Upper lobe of left lung (tissue), 6 donors: ENCODE results near the gene ZNF319. TPM values are rescaled to one million over a fixed set of nuclear protein-coding genes. Genes with fewer than 3 reads are reported as not detected.

ENCODE experiments used
- ATAC-seq, 2 donors: fragments of 200-7000 bp; cut with Tn5 transposase; one replicate each; pipeline ENCODE4 v1.9.1; 2022; ENCODE audit warnings: mild to moderate bottlenecking in 2 of 2, moderate library complexity in 2 of 2; ENCODE audit not compliant: low FRiP score in 2 of 2
- DNase-seq, 2 donors: peaks; one replicate each; pipeline ENCODE4 v3.0.0-alpha.2; 2019 to 2020
- H3K27ac ChIP-seq, 4 donors: fragments of 200-600 bp; sonication (generic); one replicate each; pipeline ENCODE4 v1.5.1; 2016 to 2019
- H3K27me3 ChIP-seq, 4 donors: fragments of 200-600 bp; sonication (generic); one replicate each; pipeline ENCODE4 v1.5.1; 2017 to 2019
- H3K36me3 ChIP-seq, 4 donors: fragments of 200-600 bp; sonication (generic); one replicate each; pipeline ENCODE4 v1.5.1; 2016 to 2019
- H3K4me1 ChIP-seq, 4 donors: fragments of 200-600 bp; sonication (generic); one replicate each; pipeline ENCODE4 v1.5.1; 2018 to 2019
- H3K4me3 ChIP-seq, 4 donors: fragments of 200-600 bp; sonication (generic); one replicate each; pipeline ENCODE4 v1.5.1; 2017 to 2019; ENCODE audit warnings: mild to moderate bottlenecking in 2 of 4, moderate library complexity in 1 of 4
- H3K9me3 ChIP-seq, 4 donors: fragments of 200-600 bp; sonication (generic); one replicate each; pipeline ENCODE4 v1.5.1; 2018 to 2019
- CTCF ChIP-seq, 6 experiments: fragments of 450-650 bp in 4 of 6; fragments of 200-600 bp in 2 of 6; sonication (generic) in 2 of 6; IDR thresholded peaks; one replicate each; pipeline ENCODE4 v1.5.1; 2016 to 2019; ENCODE audit warnings: antibody characterized with exemption in 6 of 6
- EP300 ChIP-seq, 4 donors: sonication (generic); formaldehyde crosslinking; IDR thresholded peaks; one replicate each; pipeline ENCODE4 v1.5.1; 2017; ENCODE audit warnings: antibody characterized with exemption in 4 of 4, control low read depth in 2 of 4
- POLR2A ChIP-seq, 4 donors: fragments of 450-650 bp; IDR thresholded peaks; one replicate each; pipeline ENCODE4 v1.5.1; 2016 to 2017; ENCODE audit warnings: antibody characterized with exemption in 4 of 4, mild to moderate bottlenecking in 2 of 4
- POLR2AphosphoS5 ChIP-seq, 2 donors: sonication (generic); formaldehyde crosslinking; IDR thresholded peaks; one replicate each; pipeline ENCODE4 v1.5.1; 2017; ENCODE audit warnings: antibody characterized with exemption in 2 of 2
- WGBS, 2 donors: methylation state at CpG; one replicate each; pipeline ENCODE4 v1.1.5; 2017 to 2018; 5-methylcytosine and 5-hydroxymethylcytosine counted together
- total RNA-seq, 6 donors: library from RNA; depleted of rRNA in 4 of 6; stranded (reverse); fragments of >200 nt in 4 of 6; gene quantifications; one replicate each; pipeline versions ENCODE4 v1.1.0 to v1.2.1, GENCODE V29; 2016 to 2021
- donor health status: DM: no; HTN: no; CAD: no; lungs with moderate emphysema.
- donor health status: DM: no; HTN: yes; CAD: no; lungs with severe emphysema.

Gene ZNF319
- total RNA-seq, 6 donors from 2014 or later = 8.0 to 28.3 (median 13.3) TPM

- H3K27ac ChIP-seq = peak overlapping the region; percentile 61 to 85 (median 76)
- DNase-seq (peak in 1 of 2 donors; percentile 86), ATAC-seq (no peak)
- TF ChIP-seq POLR2A (IDR thresholded peaks at IDR 0.05) (no peak), EP300 (IDR thresholded peaks at IDR 0.05) (no peak), POLR2AphosphoS5 (IDR thresholded peaks at IDR 0.05) (no peak), CTCF (IDR thresholded peaks at IDR 0.05) (no peak)
- peaks cover 71 to 93% (median 82%) of the 10 kb centered on the region in 4 donors for H3K4me1 ChIP-seq
- peak overlapping the region; percentile 55 to 77 (median 72) for H3K4me3 ChIP-seq
- H3K27me3 ChIP-seq = peaks cover 0 to 3% (median 0%) of the 10 kb centered on the region in 4 donors
- no peaks in the 10 kb centered on the region for H3K36me3 ChIP-seq
- 0% methylated on average over 3 to 24 of the region's 38 CpGs for WGBS, 2 donors
- H3K9me3 ChIP-seq = no peaks in the 10 kb centered on the region
These were observed 26.3 kb upstream of the ZNF319 start for GRCh38 chr16:58026705-58027160.

GRCh38 chr16:58026139-58026704, 25.8 kb upstream of the ZNF319 start:
- Histone ChIP-seq H3K4me1 (peaks cover 68 to 89% (median 79%) of the 10 kb centered on the region in 4 donors), H3K27me3 (peaks cover 0 to 3% (median 0%) of the 10 kb centered on the region in 4 donors), H3K9me3 (no peaks in the 10 kb centered on the region), H3K4me3 (peak overlapping the region; percentile 55 to 77 (median 72)), H3K27ac (peak overlapping the region; percentile 61 to 85 (median 76)), H3K36me3 (no peaks in the 10 kb centered on the region)
- ATAC-seq (peak in 1 of 2 donors; percentile 59), DNase-seq (peak in 1 of 2 donors; percentile 91)
- TF ChIP-seq POLR2A (IDR thresholded peaks at IDR 0.05) (no peak), POLR2AphosphoS5 (IDR thresholded peaks at IDR 0.05) (no peak), CTCF (IDR thresholded peaks at IDR 0.05) (peak in 2 of 6 experiments; percentile 12 to 50)
- 1% methylated on average over 30 of the region's 65 CpGs; no CpG with 5 or more reads in 1 of the 2 donors for WGBS, 2 donors

GRCh38 chr16:58025351-58026138, 25.1 kb upstream of the ZNF319 start, which contains the start of gene MMP15:
MMP15 (plus strand) TSS chr16:58025754; CDS start chr16:58026351, 597 bp downstream.
- no peaks in the 10 kb centered on the region for H3K36me3 ChIP-seq
- peaks cover 61 to 82% (median 72%) of the 10 kb centered on the region in 4 donors for H3K4me1 ChIP-seq
- WGBS, 2 donors = 0 to 1% methylated on average over 10 to 40 of the region's 90 CpGs
- H3K4me3 ChIP-seq = peak within 1 kb of the TSS; percentile 55 to 77 (median 72)
- peaks cover 0 to 3% (median 0%) of the 10 kb centered on the region in 4 donors for H3K27me3 ChIP-seq
- DNase-seq (peak; percentile 94 to 97), ATAC-seq (peak; percentile 75 to 80)
- TF ChIP-seq POLR2AphosphoS5 (IDR thresholded peaks at IDR 0.05) (peak in 1 of 2 donors; percentile 49), CTCF (IDR thresholded peaks at IDR 0.05) (no peak), POLR2A (IDR thresholded peaks at IDR 0.05) (peak in 2 of 4 donors; percentile 21 to 76)
- H3K9me3 ChIP-seq = no peaks in the 10 kb centered on the region
- H3K27ac ChIP-seq = peak within 1 kb of the TSS; percentile 61 to 85 (median 76)

GRCh38 chr16:58024486-58025350, 24.2 kb upstream of the ZNF319 start:
- ATAC-seq (peak; percentile 15 to 49), DNase-seq (peak; percentile 76 to 91)
- peaks cover 0 to 3% (median 0%) of the 10 kb centered on the region in 4 donors for H3K27me3 ChIP-seq
- 11 to 29% methylated on average over 14 to 55 of the region's 57 CpGs for WGBS, 2 donors
- peaks cover 60 to 77% (median 65%) of the 10 kb centered on the region in 4 donors for H3K4me1 ChIP-seq
- H3K27ac ChIP-seq = peak overlapping the region; percentile 61 to 85 (median 76)
- H3K36me3 ChIP-seq = peaks cover 0 to 5% (median 1%) of the 10 kb centered on the region in 4 donors
- H3K4me3 ChIP-seq = peak overlapping the region in 3 of 4 donors; percentile 55 to 77 (median 67)
- no peaks in the 10 kb centered on the region for H3K9me3 ChIP-seq
- TF ChIP-seq POLR2A (IDR thresholded peaks at IDR 0.05) (peak in 1 of 4 donors; percentile 52), CTCF (IDR thresholded peaks at IDR 0.05) (no peak), POLR2AphosphoS5 (IDR thresholded peaks at IDR 0.05) (peak in 1 of 2 donors; percentile 17), EP300 (IDR thresholded peaks at IDR 0.05) (peak in 1 of 4 donors; percentile 7)
